OCI-LY3 (cell line): ENCODE results near the gene KRT4.

ENCODE experiments used
- H2AFZ ChIP-seq: fragments of 200-600, 300-600 bp; shearing (Covaris generic); 2 replicates; pipeline ENCODE4 v1.6.0; 2014; ENCODE audit warnings: antibody characterized with exemption, low read depth, low read length
- H3K27ac ChIP-seq: fragments of 200-600, 300-600 bp; sonication (generic); 2 replicates; pipeline ENCODE4 v1.5.1; 2014; ENCODE audit warnings: mild to moderate bottlenecking, low read length, moderate library complexity, mixed read lengths
- H3K27me3 ChIP-seq: fragments of 200-600, 300-600 bp; sonication (generic); 2 replicates; pipeline ENCODE4 v1.6.1; 2014; ENCODE audit warnings: low read depth, low read length, mixed read lengths
- H3K36me3 ChIP-seq: fragments of 200-600, 300-600 bp; sonication (generic); replicated peaks from 2 replicates; pipeline ENCODE3; 2014; ENCODE audit warnings: low read depth, low read length, mixed read lengths
- H3K4me1 ChIP-seq: fragments of 300-600, 200-600 bp; sonication (generic); 2 replicates; pipeline ENCODE4 v1.6.1; 2014; ENCODE audit warnings: low read length, mixed read lengths
- H3K4me2 ChIP-seq: fragments of 200-600, 300-600 bp; sonication (generic); 2 replicates; pipeline ENCODE4 v1.6.1; 2014; ENCODE audit warnings: low read length, mixed read lengths
- H3K4me3 ChIP-seq: fragments of 300-600, 200-600 bp; sonication (generic); 2 replicates; pipeline ENCODE4 v1.5.1; 2014; ENCODE audit warnings: antibody characterized with exemption, mild to moderate bottlenecking, low read length, moderate library complexity
- H3K79me2 ChIP-seq: fragments of 300-600, 200-600 bp; shearing (Covaris generic); 2 replicates; pipeline ENCODE4 v1.6.1; 2014; ENCODE audit warnings: mild to moderate bottlenecking, low read length, mixed read lengths
- H3K9ac ChIP-seq: fragments of 300-600, 200-600 bp; shearing (Covaris generic); 2 replicates; pipeline ENCODE4 v1.6.0; 2014; ENCODE audit warnings: mild to moderate bottlenecking, low read length, moderate library complexity
- H3K9me3 ChIP-seq: fragments of 200-600, 300-600 bp; shearing (Covaris generic); 2 replicates; pipeline ENCODE4 v1.6.1; 2014; ENCODE audit warnings: low read length, mixed read lengths; ENCODE audit not compliant: insufficient read depth
- H4K20me1 ChIP-seq: fragments of 200-600, 300-600 bp; sonication (generic); 2 replicates; pipeline ENCODE4 v1.6.1; 2016; ENCODE audit warnings: low read length, mixed read lengths; ENCODE audit not compliant: insufficient read depth
- CTCF ChIP-seq: fragments of 200-600, 300-600 bp; sonication (generic); IDR thresholded peaks from 2 replicates; pipeline ENCODE4 v1.5.1; 2014; ENCODE audit warnings: antibody characterized with exemption, low read length, low read depth
- EZH2phosphoT487 ChIP-seq: fragments of 200-600 bp; shearing (Covaris generic); IDR thresholded peaks from 2 replicates; pipeline ENCODE4 v1.6.1; 2018; ENCODE audit warnings: antibody characterized with exemption, mixed run types, low read depth

Gene KRT4

GRCh38 chr12:52774629-52775250, 39.2 kb downstream of the KRT4 start:
- no peak overlapping the region for H2AFZ ChIP-seq
- no peak for TF ChIP-seq CTCF
- no peak for TF ChIP-seq EZH2phosphoT487
- no peak overlapping the region for H3K4me3 ChIP-seq
- H3K79me2 ChIP-seq: no peaks in the 10 kb centered on the region
- no peak overlapping the region for H3K27ac ChIP-seq
- no peaks in the 10 kb centered on the region for H3K9me3 ChIP-seq
- H3K27me3 ChIP-seq: peaks cover 49% of the 10 kb centered on the region
- H3K4me1 ChIP-seq: no peaks in the 10 kb centered on the region
- no peak overlapping the region for H3K9ac ChIP-seq
- no peak overlapping the region for H3K4me2 ChIP-seq
- H3K36me3 ChIP-seq: no peaks in the 10 kb centered on the region
- H4K20me1 ChIP-seq: no peaks in the 10 kb centered on the region

GRCh38 chr12:52772772-52773171, 41.1 kb downstream of the KRT4 start:
- Histone ChIP-seq H3K4me2 (no peak overlapping the region), H4K20me1 (no peaks in the 10 kb centered on the region), H3K4me1 (no peaks in the 10 kb centered on the region), H3K9ac (no peak overlapping the region), H3K4me3 (no peak overlapping the region), H3K36me3 (no peaks in the 10 kb centered on the region), H2AFZ (no peak overlapping the region), H3K9me3 (no peaks in the 10 kb centered on the region), H3K27ac (no peak overlapping the region), H3K27me3 (peaks cover 46% of the 10 kb centered on the region), H3K79me2 (no peaks in the 10 kb centered on the region)
- TF ChIP-seq CTCF (no peak), EZH2phosphoT487 (no peak)

- H3K36me3 ChIP-seq: no peaks in the 10 kb centered on the region
- no peaks in the 10 kb centered on the region for H3K79me2 ChIP-seq
- peaks cover 45% of the 10 kb centered on the region for H3K27me3 ChIP-seq
- H2AFZ ChIP-seq: no peak overlapping the region
- H3K4me2 ChIP-seq: no peak overlapping the region
- no peak overlapping the region for H3K4me3 ChIP-seq
- no peak overlapping the region for H3K27ac ChIP-seq
- no peaks in the 10 kb centered on the region for H4K20me1 ChIP-seq
- TF ChIP-seq CTCF: no peak
- TF ChIP-seq EZH2phosphoT487: no peak
- no peaks in the 10 kb centered on the region for H3K9me3 ChIP-seq
- H3K9ac ChIP-seq: no peak overlapping the region
- no peaks in the 10 kb centered on the region for H3K4me1 ChIP-seq
These were observed 41.7 kb downstream of the KRT4 start for GRCh38 chr12:52772188-52772587.

GRCh38 chr12:52771505-52771904, 42.4 kb downstream of the KRT4 start:
- Histone ChIP-seq H3K79me2 (no peaks in the 10 kb centered on the region), H3K4me1 (no peaks in the 10 kb centered on the region), H4K20me1 (no peaks in the 10 kb centered on the region), H3K4me2 (no peak overlapping the region), H3K27me3 (peaks cover 45% of the 10 kb centered on the region), H2AFZ (no peak overlapping the region), H3K4me3 (no peak overlapping the region), H3K9me3 (no peaks in the 10 kb centered on the region), H3K36me3 (no peaks in the 10 kb centered on the region), H3K27ac (no peak overlapping the region), H3K9ac (no peak overlapping the region)
- TF ChIP-seq EZH2phosphoT487 (no peak), CTCF (no peak)
